Superior temporal gyrus (tissue), 1 donor: ENCODE data around the gene GABRP.
"Not testable (repeated sequence)": the region's sequence is repeated elsewhere in the genome, so short reads cannot be mapped to it uniquely, and the experiment has no call there.

ENCODE experiments used
- DNase-seq: peaks from one replicate; pipeline ENCODE4 v3.0.0-alpha.2; 2016; ENCODE audit errors: extremely low spot score

Gene GABRP

GRCh38 chr5:170755679-170756456 is 27.7 kb upstream of the GABRP start:
- DNase-seq: no peak

- no peak for DNase-seq
Measured at GRCh38 chr5:170756691-170757090, 26.8 kb upstream of the GABRP start.

- no peak for DNase-seq
Measured at GRCh38 chr5:170757182-170757601, 26.3 kb upstream of the GABRP start.

DNA sequence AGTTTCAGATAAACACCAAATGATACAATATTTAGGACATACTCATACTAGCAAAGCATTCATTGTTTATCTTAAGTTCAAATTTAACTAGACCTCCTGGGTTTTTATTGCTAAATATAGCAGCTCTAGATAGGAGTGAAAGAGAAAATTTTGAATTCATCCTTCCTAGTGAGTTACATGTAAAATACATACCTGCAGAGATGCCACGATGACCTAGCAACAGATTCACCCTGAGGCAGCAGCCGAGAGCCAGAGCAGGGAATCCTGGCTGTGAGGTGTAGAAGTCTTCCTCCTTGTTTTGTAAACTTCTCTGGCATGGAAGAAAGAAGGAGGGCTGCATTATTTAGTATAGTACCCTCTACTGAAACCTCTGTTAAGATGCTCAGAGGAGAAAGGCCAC is 25.9 kb upstream of the GABRP start:
- DNase-seq: no peak

- no peak for DNase-seq
Measured at GRCh38 chr5:170758481-170758880, 25.0 kb upstream of the GABRP start.

GRCh38 chr5:170760113-170760512 is 23.4 kb upstream of the GABRP start:
- no peak for DNase-seq

DNA sequence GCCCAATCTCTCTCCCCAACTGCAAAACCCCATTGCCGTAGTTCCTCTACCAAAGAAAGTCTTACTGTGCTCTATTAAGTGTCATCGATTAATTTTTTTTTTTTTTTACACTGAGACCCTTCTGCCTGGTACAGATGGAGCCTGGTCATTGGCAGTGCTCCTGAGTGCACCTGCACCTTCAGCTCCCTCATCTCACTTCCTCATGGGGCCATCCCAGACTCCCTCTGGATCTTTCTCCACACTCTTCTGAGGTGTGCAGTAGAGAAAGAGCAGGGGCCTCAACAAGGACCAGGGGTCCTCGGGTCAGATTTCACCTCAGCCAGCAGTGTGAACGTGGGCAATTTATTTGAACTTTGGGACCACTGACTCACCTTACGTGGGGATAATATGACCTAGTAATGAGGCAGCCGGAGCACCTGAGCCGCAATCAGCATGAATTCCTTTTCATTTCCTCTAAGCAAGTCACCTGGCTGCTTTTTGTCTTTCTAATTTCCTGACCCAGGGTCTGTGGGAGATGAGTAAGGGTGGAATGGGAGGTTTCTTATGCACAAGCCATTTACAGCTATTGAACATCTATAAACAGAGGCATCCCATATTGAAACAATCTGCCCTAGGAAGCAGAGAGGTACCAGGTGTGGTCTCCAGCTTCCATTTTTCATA is 22.3 kb upstream of the GABRP start:
- no peak for DNase-seq

DNA sequence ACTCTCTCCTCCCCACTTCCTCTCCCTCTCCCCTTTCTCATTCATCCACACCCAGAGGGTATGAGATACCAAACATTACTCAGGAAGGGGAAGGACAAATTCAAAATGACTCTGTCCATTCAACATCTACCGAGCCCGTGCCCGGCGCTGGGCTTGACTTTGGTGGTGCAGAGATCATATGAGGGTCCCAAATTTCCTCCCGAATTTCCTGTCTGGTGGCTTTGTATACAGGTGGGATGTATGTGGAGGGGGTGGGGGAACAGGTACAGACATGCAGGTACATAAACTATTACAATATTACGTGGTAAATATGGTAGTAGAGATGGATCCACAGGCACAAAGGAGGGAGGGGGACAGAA is 21.8 kb upstream of the GABRP start:
- DNase-seq: no peak

DNA sequence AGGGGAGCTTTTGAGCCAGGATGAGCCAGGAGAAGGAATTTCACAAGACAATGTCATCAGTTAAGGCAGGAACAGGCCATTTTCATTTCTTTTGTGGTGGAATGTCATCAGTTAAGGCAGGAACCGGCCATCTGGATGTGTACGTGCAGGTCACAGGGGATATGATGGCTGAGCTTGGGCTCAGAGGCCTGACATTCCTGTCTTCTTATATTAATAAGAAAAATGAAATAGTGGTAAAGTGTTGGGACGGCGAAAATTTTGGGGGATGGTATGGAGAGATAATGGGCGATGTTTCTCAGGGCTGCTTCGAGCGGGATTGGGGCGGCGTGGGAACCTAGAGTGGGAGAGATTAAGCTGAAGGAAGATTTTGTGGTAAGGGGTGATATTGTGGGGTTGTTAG is 21.2 kb upstream of the GABRP start:
- DNase-seq: not testable (repeated sequence)

- not testable (repeated sequence) for DNase-seq
Measured at GRCh38 chr5:170765868-170766267, 17.7 kb upstream of the GABRP start.

- DNase-seq: no peak
Measured at GRCh38 chr5:170769246-170769645, 14.3 kb upstream of the GABRP start.

GRCh38 chr5:170769898-170770416 is 13.6 kb upstream of the GABRP start:
- DNase-seq: no peak

DNA sequence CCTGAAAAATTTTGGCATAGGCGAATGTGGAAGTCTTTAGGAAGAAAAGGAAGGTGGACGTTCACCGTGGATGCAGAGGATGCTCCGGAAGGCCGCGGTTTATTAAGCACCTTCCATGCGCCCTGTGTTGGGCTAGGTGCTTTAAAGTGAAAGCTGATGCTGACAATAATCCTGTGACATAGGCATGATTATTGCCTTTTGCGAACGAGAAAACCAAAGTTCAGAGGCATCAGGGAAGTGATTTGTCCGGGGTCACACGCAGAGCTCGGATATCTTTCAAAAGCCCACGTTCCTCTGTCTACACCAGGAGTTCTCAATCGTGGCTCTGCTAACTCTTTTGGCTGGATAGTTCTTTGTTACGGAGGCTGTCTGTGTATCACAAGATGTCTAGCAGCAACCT is 12.0 kb upstream of the GABRP start:
- no peak for DNase-seq

- DNase-seq: no peak
Measured at GRCh38 chr5:170773024-170773985, 10.2 kb upstream of the GABRP start.

DNA sequence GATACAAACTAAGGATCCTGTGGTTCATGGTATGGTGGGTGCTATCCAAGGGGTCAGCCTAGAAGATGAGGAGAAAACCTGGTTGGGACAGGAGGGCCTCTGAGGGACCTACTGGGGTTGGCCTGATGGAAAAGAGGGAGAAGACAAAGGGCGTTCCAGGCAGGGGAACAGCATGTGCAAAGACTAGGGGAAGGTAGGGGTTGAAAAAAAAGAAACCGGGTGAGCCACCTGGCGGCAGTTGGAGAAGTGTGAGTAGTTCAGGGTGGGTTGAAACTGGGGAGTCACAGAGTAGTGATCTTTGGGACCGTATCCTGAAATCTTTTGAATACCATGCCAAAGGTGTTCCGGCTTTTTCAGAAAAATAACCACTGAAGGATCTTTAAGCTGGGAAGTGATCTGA is 8.7 kb upstream of the GABRP start:
- no peak for DNase-seq

DNA sequence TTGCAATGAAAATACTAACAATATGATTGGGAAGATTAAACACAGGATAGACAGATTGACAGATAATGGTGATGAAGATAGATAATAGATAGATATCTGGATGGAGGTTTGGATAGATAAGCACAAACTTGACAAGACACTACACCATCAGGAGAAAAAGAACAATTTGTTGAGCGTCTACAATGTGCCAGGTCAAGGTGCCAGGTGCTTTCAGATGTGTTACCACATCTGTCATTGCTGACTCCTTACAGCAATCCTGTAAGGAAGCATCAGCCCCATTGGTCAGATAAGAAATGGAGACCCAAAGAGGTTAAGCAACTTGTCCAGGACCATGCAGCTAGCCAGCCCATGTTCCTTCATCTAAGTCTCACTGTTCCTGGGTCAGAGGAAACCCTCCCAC is 1.6 kb upstream of the GABRP start:
- no peak for DNase-seq

DNA sequence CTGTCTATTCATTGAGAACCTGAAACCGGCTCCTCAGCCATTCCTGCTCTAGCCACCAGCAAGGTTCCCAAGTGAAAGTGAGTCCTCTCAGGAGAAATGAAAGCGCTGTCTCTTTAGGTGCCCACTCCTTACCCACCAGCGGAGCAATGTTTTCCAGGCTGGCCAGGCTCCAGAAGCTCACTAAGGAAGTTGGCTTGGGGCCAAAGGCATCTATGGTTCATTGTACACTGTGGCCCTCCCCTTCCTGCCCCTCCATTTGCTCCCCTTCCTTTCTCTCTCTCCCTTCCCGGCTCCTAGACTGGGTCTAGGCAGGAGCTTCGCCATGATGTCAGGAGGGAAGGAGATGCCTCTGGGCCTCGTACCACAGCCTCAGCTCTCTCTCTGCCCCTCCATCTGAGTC is 1.1 kb upstream of the GABRP start:
- DNase-seq: no peak

GRCh38 chr5:170785416-170785815 is 1.9 kb downstream of the GABRP start:
- no peak for DNase-seq

DNA sequence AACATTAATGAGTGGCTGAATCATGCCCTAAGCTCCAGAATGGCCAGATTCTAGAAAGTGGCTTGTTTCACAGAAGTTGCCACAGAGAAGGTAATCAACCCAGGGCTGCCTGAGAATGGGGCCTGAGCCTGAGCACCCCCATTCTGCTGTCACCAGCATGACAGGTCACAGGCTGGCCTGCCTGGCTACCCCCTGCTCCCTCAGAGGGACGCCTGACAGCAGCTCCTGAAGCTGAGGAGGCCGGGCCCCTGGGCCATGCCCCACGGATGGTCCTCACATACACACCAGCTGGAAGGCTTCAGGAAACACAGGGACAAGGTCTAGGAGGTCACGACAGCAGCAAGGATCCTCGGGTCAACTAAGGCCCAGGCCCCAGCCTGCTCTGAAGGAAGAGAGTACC is 3.7 kb downstream of the GABRP start:
- no peak for DNase-seq

GRCh38 chr5:170788626-170789304 is 5.2 kb downstream of the GABRP start:
- no peak for DNase-seq

- DNase-seq: peak; percentile 83
Measured at GRCh38 chr5:170791325-170791954, 7.9 kb downstream of the GABRP start.
